ENCODE measurements around the gene AGMO.

- TF ChIP-seq CTCF (IDR thresholded peaks at IDR 0.05) (no peak), HDAC2 (IDR thresholded peaks at IDR 0.05) (no peak), HMGXB4 (CRISPR knock-in tag; IDR thresholded peaks at IDR 0.05; ENCODE audit: borderline replicate concordance) (no peak), FOSL2 (IDR thresholded peaks at IDR 0.05) (no peak), FOSL2 (CRISPR knock-in tag; IDR thresholded peaks at IDR 0.05) (no peak), POLR2A (IDR thresholded peaks at IDR 0.05; ENCODE audit: low read length) (no peak), PHF8 (IDR thresholded peaks at IDR 0.05; ENCODE audit: borderline replicate concordance, low read depth) (no peak), USF2 (IDR thresholded peaks at IDR 0.05) (no peak), MAX (IDR thresholded peaks at IDR 0.05) (no peak)
Observed at GRCh38 chr7:15358112-15358511, 203.7 kb downstream of the AGMO start.
